Measurements from ENCODE around the gene TMED6.
A peak's percentile ranks its signal among the peaks of the same experiment; 100 is the strongest.

TMED6 gene

GRCh38 chr16:69386596-69386995, 35.0 kb upstream of the TMED6 start:
- H3K4me3 ChIP-seq (ENCODE audit: low read depth, low read length): no peak overlapping the region
- TF ChIP-seq CTCF (conservative IDR thresholded peaks at IDR 0.05; ENCODE audit: low read depth, low read length): no peak
- peak; percentile 67 for DNase-seq (ENCODE audit: low read depth)

GRCh38 chr16:69384974-69385373, 33.4 kb upstream of the TMED6 start:
- no peak for TF ChIP-seq CTCF (conservative IDR thresholded peaks at IDR 0.05; ENCODE audit: low read depth, low read length)
- DNase-seq (ENCODE audit: low read depth): no peak
- peak overlapping the region; percentile 74 for H3K4me3 ChIP-seq (ENCODE audit: low read depth, low read length)

GRCh38 chr16:69382421-69382820, 30.8 kb upstream of the TMED6 start:
- no peak overlapping the region for H3K4me3 ChIP-seq (ENCODE audit: low read depth, low read length)
- TF ChIP-seq CTCF (conservative IDR thresholded peaks at IDR 0.05; ENCODE audit: low read depth, low read length): no peak
- no peak for DNase-seq (ENCODE audit: low read depth)

GRCh38 chr16:69381231-69381630, 29.6 kb upstream of the TMED6 start:
- no peak for DNase-seq (ENCODE audit: low read depth)
- no peak overlapping the region for H3K4me3 ChIP-seq (ENCODE audit: low read depth, low read length)
- TF ChIP-seq CTCF (conservative IDR thresholded peaks at IDR 0.05; ENCODE audit: low read depth, low read length): no peak

GRCh38 chr16:69378760-69379159, 27.2 kb upstream of the TMED6 start:
- DNase-seq (ENCODE audit: low read depth): peak; percentile 37
- TF ChIP-seq CTCF (conservative IDR thresholded peaks at IDR 0.05; ENCODE audit: low read depth, low read length): no peak
- no peak overlapping the region for H3K4me3 ChIP-seq (ENCODE audit: low read depth, low read length)

- no peak overlapping the region for H3K4me3 ChIP-seq (ENCODE audit: low read depth, low read length)
- TF ChIP-seq CTCF (conservative IDR thresholded peaks at IDR 0.05; ENCODE audit: low read depth, low read length): no peak
- DNase-seq (ENCODE audit: low read depth): no peak
Observed at GRCh38 chr16:69378036-69378435, 26.4 kb upstream of the TMED6 start.

- DNase-seq (ENCODE audit: low read depth): no peak
- TF ChIP-seq CTCF (conservative IDR thresholded peaks at IDR 0.05; ENCODE audit: low read depth, low read length): no peak
- H3K4me3 ChIP-seq (ENCODE audit: low read depth, low read length): no peak overlapping the region
Observed at GRCh38 chr16:69376393-69377059, 24.9 kb upstream of the TMED6 start.
